SK-N-SH treated with all-trans-retinoic acid at 6 μM for 48 hours (cell line): ENCODE measurements around the gene GLIS1.

Experiments
- ISL1 ChIP-seq: fragments of 250-450 bp; sonication (Bioruptor Pico); IDR thresholded peaks from 2 replicates; pipeline ENCODE4 v2.1.2; 2022; ENCODE audit warnings: mild to moderate bottlenecking, moderate library complexity
- OSR1 ChIP-seq: fragments of 250-450 bp; sonication (Bioruptor Pico); IDR thresholded peaks from 2 replicates; pipeline ENCODE4 v1.8.0; 2022; ENCODE audit warnings: moderate library complexity, mild to moderate bottlenecking, inconsistent platforms
- RARB ChIP-seq: fragments of 250-450 bp; sonication (Bioruptor Pico); IDR thresholded peaks from 2 replicates; pipeline ENCODE4 v1.8.0; 2021; ENCODE audit warnings: mild to moderate bottlenecking, moderate library complexity
- SNAI2 ChIP-seq: fragments of 250-450 bp; sonication (Bioruptor Pico); IDR thresholded peaks from 2 replicates; pipeline ENCODE4 v1.5.0; 2020; ENCODE audit warnings: mild to moderate bottlenecking, moderate library complexity
- ZNF565 ChIP-seq: fragments of 450-650 bp; formaldehyde crosslinking; conservative IDR thresholded peaks from 2 replicates; pipeline ENCODE4 v1.5.0; 2020; ENCODE audit warnings: low read depth, mild to moderate bottlenecking, moderate library complexity
- TF ChIP-seq, protein P1 (sequence below): fragments of 250-450 bp; sonication (Bioruptor Pico); IDR thresholded peaks from 2 replicates; pipeline ENCODE4 v1.8.0; 2020; ENCODE audit warnings: mild to moderate bottlenecking, moderate library complexity, borderline replicate concordance

DNA sequence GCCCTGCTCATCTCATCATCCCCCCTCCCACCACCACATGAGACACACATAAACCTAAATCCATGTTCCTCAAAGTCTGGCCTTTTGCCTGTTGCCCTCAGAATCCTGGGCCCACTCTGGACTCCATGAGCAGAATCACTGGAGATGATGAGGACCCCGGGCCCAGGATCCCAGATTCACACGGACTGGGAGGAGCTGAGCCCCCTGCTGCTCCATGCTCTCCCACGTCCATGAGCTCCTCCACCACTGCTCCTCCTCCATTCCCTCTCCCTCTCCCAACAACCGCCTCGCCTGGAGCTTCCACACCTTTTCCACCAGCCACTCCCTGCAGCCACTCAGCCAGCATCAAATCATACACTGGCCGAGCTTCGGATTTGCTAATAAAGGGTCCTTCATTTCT lies 47.6 kb downstream of the GLIS1 start:
- no peak for TF ChIP-seq SNAI2 (CRISPR knock-in tag)
- TF ChIP-seq RARB (CRISPR knock-in tag), result no peak
- no peak for TF ChIP-seq ZNF565
- no peak for TF ChIP-seq OSR1 (CRISPR knock-in tag)
- TF ChIP-seq ISL1, result no peak
- TF ChIP-seq, protein P1, sequence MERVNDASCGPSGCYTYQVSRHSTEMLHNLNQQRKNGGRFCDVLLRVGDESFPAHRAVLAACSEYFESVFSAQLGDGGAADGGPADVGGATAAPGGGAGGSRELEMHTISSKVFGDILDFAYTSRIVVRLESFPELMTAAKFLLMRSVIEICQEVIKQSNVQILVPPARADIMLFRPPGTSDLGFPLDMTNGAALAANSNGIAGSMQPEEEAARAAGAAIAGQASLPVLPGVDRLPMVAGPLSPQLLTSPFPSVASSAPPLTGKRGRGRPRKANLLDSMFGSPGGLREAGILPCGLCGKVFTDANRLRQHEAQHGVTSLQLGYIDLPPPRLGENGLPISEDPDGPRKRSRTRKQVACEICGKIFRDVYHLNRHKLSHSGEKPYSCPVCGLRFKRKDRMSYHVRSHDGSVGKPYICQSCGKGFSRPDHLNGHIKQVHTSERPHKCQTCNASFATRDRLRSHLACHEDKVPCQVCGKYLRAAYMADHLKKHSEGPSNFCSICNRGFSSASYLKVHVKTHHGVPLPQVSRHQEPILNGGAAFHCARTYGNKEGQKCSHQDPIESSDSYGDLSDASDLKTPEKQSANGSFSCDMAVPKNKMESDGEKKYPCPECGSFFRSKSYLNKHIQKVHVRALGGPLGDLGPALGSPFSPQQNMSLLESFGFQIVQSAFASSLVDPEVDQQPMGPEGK (CRISPR knock-in tag), result no peak
